Activated T-helper 1 cell treated with anti-CD3 and anti-CD28 coated beads, Interleukin-12 subunit alpha, Interleukin-12 subunit beta, Interleukin-2, Interleukin-4 antibody, amounts not matched to agents 30 ng/mL and 10 ng/mL and 1 ng/mL, durations not matched to agents 14 hours and 24 hours and 36 hours (primary cell): ENCODE data around the gene CLGN. TPM values are rescaled to one million over a fixed set of nuclear protein-coding genes. Genes with fewer than 3 reads are reported as not detected.
"Not testable (repeated sequence)": the region's sequence is repeated elsewhere in the genome, so short reads cannot be mapped to it uniquely, and the experiment has no call there.

Experiments used
- DNase-seq: peaks from one replicate; pipeline ENCODE4 v3.0.0; 2021; ENCODE audit warnings: low spot score
- H3K27ac Mint-ChIP-seq: one replicate; pipeline ENCODE4 v1.8.0; 2021; ENCODE audit warnings: mild to moderate bottlenecking, mixed read lengths
- H3K27me3 Mint-ChIP-seq: one replicate; pipeline ENCODE4 v1.8.0; 2022; ENCODE audit warnings: mild to moderate bottlenecking, moderate library complexity, mixed read lengths; ENCODE audit not compliant: insufficient read depth
- H3K36me3 Mint-ChIP-seq: one replicate; pipeline ENCODE4 v1.8.0; 2021; ENCODE audit warnings: low read depth, mixed read lengths
- H3K4me1 Mint-ChIP-seq: one replicate; pipeline ENCODE4 v1.8.0; 2021; ENCODE audit warnings: low read depth, mixed read lengths
- H3K4me3 Mint-ChIP-seq: one replicate; pipeline ENCODE4 v1.8.0; 2021; ENCODE audit warnings: mild to moderate bottlenecking, moderate library complexity, mixed read lengths
- H3K9me3 Mint-ChIP-seq: one replicate; pipeline ENCODE4 v1.8.0; 2021; ENCODE audit warnings: mixed read lengths
- intact Hi-C: fragments of 100-400 bp; cut with micrococcal nuclease; formaldehyde crosslinking; loops from one replicate; pipeline ENCODE4 v1.15.1; 2024
- total RNA-seq: library from RNA; stranded (reverse); gene quantifications from 2 replicates; pipeline ENCODE4 v1.2.3, GENCODE V29; 2022

The CLGN gene
- total RNA-seq, 1 donor from 2014 or later = not detected

DNA sequence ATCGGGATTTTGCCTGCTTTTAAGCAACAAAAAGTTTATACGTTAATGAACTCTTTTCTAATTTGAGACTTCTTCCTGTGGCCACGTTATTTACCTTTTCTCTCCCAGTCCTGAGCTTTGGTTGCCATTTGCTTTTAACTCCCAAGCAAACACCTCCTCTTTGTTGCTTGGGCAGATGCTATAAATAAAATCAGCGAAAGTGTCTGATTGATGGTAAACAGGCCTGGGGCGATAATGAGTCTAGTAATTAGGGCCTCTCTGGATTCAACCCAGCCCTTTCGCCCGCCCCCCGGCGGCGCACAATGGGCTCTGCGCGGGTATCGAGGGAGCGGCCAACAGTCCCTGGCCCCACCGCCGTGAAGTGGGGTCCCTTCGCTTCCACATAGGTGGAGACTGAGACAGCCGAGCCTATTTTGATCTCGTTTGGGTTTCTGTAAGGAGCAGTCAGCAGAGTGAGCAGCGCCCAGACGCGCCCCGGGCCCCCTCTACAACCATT, 790 bp downstream of the CLGN start:
- Mint-ChIP-seq H3K9me3 (no peaks in the 10 kb centered on the region), H3K36me3 (no peaks in the 10 kb centered on the region), H3K4me3 (peak overlapping the region; percentile 52), H3K4me1 (peaks cover 11% of the 10 kb centered on the region), H3K27ac (no peak overlapping the region), H3K27me3 (peaks cover 44% of the 10 kb centered on the region)
- intact Hi-C loops = loop anchor here (2.0 kb wide), 1 partner anchor 66 kb away; no protein-coding TSS in a partner anchor
- DNase-seq = no peak

DNA sequence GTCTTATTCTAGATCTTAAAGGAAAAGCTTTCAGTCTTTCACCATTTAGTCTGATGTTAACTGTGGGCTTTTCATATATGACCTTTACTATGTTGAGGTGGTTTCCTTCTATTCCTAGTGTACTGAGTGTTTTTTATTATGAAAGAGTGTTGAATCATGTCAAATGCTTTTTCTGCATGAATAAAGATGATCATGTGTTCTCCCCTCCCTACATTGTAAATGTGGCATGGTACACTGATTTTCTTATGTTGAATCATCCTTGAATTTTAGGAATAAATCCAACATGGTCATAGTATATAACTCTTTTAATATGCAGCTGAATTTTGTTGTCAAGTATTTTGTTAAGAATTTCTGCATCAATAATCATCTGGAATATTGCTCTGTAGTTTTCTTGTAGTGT, 4.3 kb downstream of the CLGN start:
- peaks cover 11% of the 10 kb centered on the region for H3K4me1 Mint-ChIP-seq
- H3K4me3 Mint-ChIP-seq = no peak overlapping the region
- H3K27ac Mint-ChIP-seq = no peak overlapping the region
- intact Hi-C loops = no loop called here
- H3K9me3 Mint-ChIP-seq = no peaks in the 10 kb centered on the region
- peaks cover 37% of the 10 kb centered on the region for H3K27me3 Mint-ChIP-seq
- H3K36me3 Mint-ChIP-seq = no peaks in the 10 kb centered on the region
- no peak for DNase-seq

DNA sequence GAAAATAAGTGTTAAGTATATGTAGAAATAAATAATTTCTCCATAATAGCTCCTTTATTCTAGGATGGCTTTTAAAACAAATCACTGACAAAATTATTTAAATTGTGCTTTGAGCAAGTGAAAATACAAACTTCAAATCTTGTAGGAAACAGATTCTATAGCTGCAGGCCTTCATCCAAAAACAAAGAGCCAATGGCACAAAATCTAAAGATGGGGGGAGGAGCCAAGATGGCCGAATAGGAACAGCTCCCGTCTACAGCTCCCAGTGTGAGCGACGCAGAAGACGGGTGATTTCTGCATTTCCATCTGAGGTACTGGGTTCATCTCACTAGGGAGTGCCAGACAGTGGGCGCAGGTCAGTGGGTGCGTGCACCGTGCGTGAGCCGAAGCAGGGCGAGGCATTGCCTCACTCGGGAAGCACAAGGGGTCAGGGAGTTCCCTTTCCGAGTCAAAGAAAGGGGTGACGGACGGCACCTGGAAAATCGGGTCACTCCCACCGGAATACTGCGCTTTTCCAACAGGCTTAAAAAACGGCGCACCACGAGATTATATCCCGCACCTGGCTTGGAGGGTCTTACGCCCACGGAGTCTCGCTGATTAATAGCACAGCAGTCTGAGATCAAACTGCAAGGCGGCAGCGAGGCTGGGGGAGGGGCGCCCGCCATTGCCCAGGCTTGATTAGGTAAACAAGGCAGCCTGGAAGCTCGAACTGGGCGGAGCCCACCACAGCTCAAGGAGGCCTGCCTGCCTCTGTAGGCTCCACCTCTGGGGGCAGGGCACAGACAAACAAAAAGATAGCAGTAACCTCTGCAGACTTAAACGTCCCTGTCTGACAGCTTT, 14.1 kb downstream of the CLGN start:
- H3K27ac Mint-ChIP-seq, DNase-seq, H3K36me3 Mint-ChIP-seq, H3K27me3 Mint-ChIP-seq, intact Hi-C loops, H3K9me3 Mint-ChIP-seq, H3K4me1 Mint-ChIP-seq, H3K4me3 Mint-ChIP-seq: not testable (repeated sequence)

DNA sequence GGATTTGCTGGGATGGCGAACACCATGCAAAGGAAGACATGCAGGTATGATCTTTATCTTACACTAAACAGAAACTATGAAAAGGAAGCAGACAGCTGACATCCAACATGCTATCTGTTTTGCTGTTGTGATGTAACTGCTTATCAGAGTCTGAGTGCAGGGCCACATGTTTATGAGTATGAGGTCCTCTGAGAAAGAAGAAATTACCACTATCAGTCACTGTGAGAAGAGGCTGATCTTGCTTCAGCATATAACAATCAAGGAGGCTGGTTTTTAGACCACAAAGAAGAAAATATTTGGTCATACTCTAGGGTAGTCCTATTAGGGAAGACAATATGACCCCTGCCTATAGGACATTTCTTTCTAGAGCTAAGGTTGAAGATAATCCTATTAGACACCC, 18.5 kb downstream of the CLGN start:
- Mint-ChIP-seq H3K36me3 (no peaks in the 10 kb centered on the region), H3K4me3 (no peak overlapping the region), H3K27me3 (peaks cover 8% of the 10 kb centered on the region), H3K9me3 (no peaks in the 10 kb centered on the region), H3K4me1 (no peaks in the 10 kb centered on the region), H3K27ac (no peak overlapping the region)
- intact Hi-C loops = no loop called here
- no peak for DNase-seq

DNA sequence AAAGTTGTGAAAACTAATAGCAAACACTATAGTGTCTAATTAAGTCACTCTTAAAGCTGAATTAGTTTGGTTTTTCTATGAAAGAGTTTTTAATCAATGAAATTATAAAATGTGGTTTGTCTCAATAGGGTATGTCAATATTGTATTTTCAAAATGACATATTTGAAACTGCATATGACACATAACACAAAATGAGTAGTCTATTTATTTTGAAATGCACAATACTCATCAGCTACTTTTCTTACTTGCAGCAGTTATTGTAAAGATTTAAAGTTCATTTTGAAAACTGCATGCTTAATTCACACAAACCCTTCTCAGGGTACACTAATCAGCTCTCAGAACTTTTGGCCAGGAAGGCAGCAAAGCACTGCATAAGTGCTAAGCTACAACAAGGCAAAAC, 21.2 kb downstream of the CLGN start:
- Mint-ChIP-seq H3K36me3 (no peaks in the 10 kb centered on the region), H3K27ac (no peak overlapping the region), H3K4me1 (no peaks in the 10 kb centered on the region), H3K27me3 (peaks cover 16% of the 10 kb centered on the region), H3K4me3 (no peak overlapping the region), H3K9me3 (no peaks in the 10 kb centered on the region)
- intact Hi-C loops = no loop called here
- no peak for DNase-seq

DNA sequence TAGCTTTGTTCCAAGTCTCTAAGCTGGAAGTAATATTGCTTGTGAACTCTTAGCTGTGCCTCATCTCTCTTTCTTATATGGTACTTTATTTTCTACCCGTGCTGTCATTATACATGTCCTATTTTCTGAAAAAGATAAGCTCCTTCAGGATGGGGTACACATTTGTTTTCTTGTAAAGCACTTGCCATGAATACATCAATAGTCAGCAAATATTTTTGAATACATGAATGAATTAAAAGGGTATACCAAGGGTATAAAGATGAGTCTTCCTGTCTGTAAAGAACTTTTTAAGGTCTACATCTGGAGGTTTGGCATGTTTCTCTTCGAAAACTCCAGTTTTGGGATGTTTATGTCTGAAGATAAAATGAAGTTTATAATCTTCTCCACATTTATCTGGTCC, 27.3 kb downstream of the CLGN start:
- Mint-ChIP-seq H3K27ac (no peak overlapping the region), H3K27me3 (peaks cover 16% of the 10 kb centered on the region), H3K4me3 (no peak overlapping the region), H3K36me3 (no peaks in the 10 kb centered on the region), H3K4me1 (no peaks in the 10 kb centered on the region), H3K9me3 (no peaks in the 10 kb centered on the region)
- intact Hi-C loops = no loop called here
- DNase-seq = no peak

DNA sequence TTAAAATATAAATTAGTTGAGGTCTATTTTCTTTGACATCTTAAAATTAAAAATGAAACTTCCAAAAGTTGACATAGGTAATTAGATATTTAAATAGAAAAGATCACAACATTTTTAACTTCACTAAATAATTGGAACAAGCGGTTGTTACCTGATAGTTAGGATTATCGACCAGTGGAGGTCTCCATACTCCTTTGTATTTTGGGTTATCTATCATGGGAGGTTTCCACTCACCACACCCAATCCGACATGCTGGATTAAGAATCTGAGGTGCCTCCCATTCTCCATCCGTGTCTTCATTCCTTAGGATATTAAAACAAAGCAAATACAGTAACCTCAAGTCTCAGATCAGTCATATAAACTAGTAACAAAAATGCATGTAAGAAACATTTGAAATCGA, 31.8 kb downstream of the CLGN start:
- DNase-seq = no peak
- intact Hi-C loops = no loop called here
- H3K36me3 Mint-ChIP-seq = no peaks in the 10 kb centered on the region
- no peaks in the 10 kb centered on the region for H3K9me3 Mint-ChIP-seq
- no peak overlapping the region for H3K4me3 Mint-ChIP-seq
- H3K4me1 Mint-ChIP-seq = no peaks in the 10 kb centered on the region
- peaks cover 11% of the 10 kb centered on the region for H3K27me3 Mint-ChIP-seq
- H3K27ac Mint-ChIP-seq = no peak overlapping the region

DNA sequence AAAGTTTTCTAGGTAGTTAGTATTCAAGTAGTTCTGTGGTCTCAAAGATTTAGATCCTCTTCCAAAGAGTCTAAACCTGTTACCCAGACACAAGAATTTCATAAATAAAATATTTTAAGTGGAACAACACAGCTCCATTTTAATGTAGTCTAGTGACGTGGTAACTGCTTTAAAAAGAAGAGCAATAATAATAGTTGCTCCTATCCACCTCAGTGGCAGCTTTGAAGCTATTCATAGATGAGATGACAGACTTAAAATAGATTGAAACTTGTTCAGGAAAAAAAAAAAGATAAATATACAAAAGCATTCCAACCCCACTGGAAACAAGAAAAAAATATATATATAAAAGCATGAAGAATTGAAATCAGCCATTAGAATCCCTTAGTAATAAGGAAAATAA, 39.4 kb downstream of the CLGN start:
- Mint-ChIP-seq H3K4me1 (no peaks in the 10 kb centered on the region), H3K9me3 (no peaks in the 10 kb centered on the region), H3K27me3 (peaks cover 8% of the 10 kb centered on the region), H3K4me3 (no peak overlapping the region), H3K36me3 (no peaks in the 10 kb centered on the region), H3K27ac (no peak overlapping the region)
- intact Hi-C loops = no loop called here
- no peak for DNase-seq

DNA sequence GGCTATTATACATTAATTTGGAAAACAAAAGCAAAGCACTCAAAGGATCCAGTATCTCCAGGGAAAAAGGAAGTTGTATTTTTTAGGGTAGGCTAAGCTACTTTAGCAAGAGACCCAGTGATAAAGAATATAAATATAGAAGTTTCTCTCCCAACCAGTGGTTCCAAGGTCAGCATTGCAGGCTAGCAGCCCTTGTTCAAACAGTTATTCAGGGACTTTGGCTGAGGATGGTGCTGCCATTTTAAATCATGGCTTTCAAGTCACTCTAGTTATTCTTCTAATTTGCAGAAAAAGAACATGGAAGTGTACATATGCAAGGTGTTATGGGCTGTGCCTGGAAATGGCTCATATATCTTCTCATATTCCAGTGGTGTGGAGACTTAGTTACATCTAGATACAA, 44.7 kb downstream of the CLGN start:
- peaks cover 4% of the 10 kb centered on the region for H3K36me3 Mint-ChIP-seq
- intact Hi-C loops = no loop called here

DNA sequence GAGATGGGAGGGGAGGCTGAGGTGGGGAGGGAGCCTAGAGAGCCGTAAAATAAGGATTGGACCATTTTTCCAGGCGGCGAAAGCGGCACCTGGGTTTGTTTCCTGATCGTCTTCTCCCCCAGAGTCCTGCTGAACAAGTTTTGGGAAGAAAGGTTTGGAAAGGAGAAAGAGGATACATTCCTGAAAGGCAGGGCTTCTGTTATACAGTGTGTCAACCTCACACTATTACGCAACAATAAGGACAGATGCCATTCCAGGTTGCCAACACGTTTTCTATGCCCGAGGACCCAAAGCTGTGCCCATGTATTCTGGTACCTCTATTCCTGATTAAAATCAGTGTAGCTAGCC, 53.3 kb downstream of the CLGN start:
- Mint-ChIP-seq H3K27ac (peak overlapping the region; percentile 32), H3K4me3 (no peak overlapping the region), H3K36me3 (peaks cover 2% of the 10 kb centered on the region), H3K9me3 (no peaks in the 10 kb centered on the region), H3K4me1 (peaks cover 23% of the 10 kb centered on the region), H3K27me3 (no peaks in the 10 kb centered on the region)
- intact Hi-C loops = loop anchor here (5.0 to 10.0 kb wide), 6 partner anchors 122 to 1292 kb away; partner anchors contain the start of genes ELF2 and IL15
- no peak for DNase-seq

More for the DNA sequence above, 44.7 kb downstream of the CLGN start:
- Mint-ChIP-seq H3K27ac (no peak overlapping the region), H3K27me3 (no peaks in the 10 kb centered on the region), H3K4me3 (no peak overlapping the region), H3K9me3 (no peaks in the 10 kb centered on the region), H3K4me1 (no peaks in the 10 kb centered on the region)
- no peak for DNase-seq

DNA sequence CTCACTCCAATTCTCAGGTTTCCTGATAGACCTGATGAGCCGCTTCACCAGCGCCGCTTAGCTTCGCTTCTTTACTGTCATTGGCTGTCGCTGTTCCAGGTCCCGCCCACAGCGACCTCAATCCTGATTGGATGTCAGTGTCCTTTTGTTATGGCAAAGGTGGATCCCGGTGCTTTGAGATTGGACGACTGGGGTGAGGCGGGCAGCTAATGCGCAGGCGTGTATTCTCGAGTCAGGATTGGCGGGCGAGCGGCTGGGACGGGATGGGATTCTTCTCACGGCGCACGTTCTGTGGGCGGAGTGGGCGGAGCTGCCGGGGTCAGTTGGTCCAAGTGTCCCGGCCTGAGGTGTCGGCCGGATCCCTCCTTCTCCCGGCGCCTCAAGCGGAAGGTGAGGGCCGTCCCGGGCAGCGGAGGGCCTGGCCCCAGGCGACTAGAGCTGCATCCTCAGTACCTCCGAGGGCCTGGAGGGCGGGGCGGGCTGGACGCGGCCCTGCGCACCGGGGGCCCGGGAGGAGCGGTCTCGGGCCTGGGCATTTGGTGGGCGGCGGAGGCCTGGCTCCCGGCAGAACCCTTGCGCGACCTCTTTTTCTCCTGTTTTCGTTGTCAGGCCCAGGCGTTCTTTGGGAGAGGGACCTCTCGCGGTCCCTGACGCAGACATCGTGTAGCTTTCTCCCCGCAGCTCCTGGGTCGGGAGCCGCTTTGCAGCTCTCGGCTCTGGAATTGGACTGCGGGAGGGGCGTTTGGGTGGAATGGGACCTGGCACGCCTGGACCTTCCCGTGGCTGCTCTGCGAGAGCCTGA, 53.9 kb downstream of the CLGN start, which contains the start of gene SCOC:
TSS of gene SCOC (plus strand) at position 319 of the 802 bp plus-strand sequence. CDS start 5,525 bp downstream, outside the sequence.
- no peak within 1 kb of the TSS for H3K4me3 Mint-ChIP-seq
- H3K27ac Mint-ChIP-seq = peak within 1 kb of the TSS; percentile 32
- no peaks in the 10 kb centered on the region for H3K9me3 Mint-ChIP-seq
- intact Hi-C loops = loop anchor here (1.0 to 10.0 kb wide), 15 partner anchors 121 to 1291 kb away; partner anchors contain the start of genes ELF2, ELMOD2, IL15 and RAB33B
- H3K4me1 Mint-ChIP-seq = peaks cover 23% of the 10 kb centered on the region
- no peaks in the 10 kb centered on the region for H3K36me3 Mint-ChIP-seq
- DNase-seq = peak; percentile 97
- no peaks in the 10 kb centered on the region for H3K27me3 Mint-ChIP-seq

DNA sequence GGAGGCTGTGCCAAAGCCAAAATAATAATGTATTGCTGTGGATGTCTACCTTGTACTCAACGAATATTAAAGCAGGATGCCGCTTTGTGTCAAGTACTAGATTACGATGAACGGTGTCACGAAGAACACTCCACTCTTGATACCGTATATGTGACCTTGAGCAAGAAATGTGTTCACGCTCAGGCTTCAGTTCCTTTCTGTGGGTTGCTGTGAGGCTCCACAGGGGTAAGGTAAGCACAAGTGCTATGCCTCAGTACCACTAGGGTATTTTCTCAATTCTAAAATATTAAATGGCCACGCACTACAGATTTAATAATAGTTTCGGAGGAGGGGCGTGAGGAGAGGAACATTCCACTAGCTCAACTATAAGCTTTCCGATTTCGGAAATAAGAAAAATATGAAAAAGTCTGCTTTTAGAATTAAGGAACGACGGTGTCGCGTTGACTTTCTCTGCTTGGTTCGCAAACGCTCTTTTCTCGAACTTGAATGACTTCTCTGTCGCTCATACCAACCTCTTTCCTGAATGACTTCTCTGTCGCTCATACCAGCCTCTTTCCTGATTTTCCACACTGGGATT, 54.6 kb downstream of the CLGN start:
- H3K4me1 Mint-ChIP-seq = peaks cover 23% of the 10 kb centered on the region
- peak; percentile 26 for DNase-seq
- H3K27ac Mint-ChIP-seq = no peak overlapping the region
- H3K4me3 Mint-ChIP-seq = no peak overlapping the region
- H3K36me3 Mint-ChIP-seq = no peaks in the 10 kb centered on the region
- no peaks in the 10 kb centered on the region for H3K9me3 Mint-ChIP-seq
- intact Hi-C loops = loop anchor here (1.0 to 10.0 kb wide), 15 partner anchors 121 to 1291 kb away; partner anchors contain the start of genes ELF2, ELMOD2, IL15 and RAB33B
- H3K27me3 Mint-ChIP-seq = no peaks in the 10 kb centered on the region
